ENCODE results near the gene SENP5. TPM values are rescaled to one million over a fixed set of nuclear protein-coding genes. Genes with fewer than 3 reads are reported as not detected.

SENP5 gene
- total and polyA plus RNA-seq, 9 of the 15 experiments (the other 6 are each of a cell fraction or from before 2014, with no cell fraction given): 18.3 to 59.7 (median 35.8) TPM

DNA sequence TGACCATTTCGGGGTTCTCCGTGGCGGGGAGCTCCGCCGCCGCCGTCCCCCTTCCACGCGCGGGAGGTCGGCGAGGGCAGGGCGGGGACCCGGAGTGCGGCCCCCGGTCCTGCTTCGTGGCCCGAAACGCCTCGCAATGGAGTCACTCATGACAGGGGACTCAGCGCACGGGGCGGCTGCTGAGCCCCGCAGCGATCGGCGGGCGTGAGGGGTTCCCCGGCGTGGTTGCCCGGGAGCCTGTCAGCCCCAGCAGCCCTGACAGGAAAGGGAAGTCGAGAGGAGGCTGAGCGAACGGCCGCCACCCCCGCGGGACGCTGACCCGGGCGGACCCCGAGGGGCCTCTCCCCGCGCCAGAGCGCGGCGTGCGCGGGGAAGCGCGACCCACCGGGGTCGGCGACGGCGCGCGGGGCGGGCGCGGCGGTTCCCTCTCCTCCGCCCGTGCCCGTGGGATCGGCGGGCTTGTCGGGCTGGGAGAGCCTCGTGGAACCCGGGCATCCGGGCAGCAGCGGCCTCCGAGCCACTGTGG, 101.5 kb downstream of the SENP5 start (continued):
- TF ChIP-seq, protein P1, sequence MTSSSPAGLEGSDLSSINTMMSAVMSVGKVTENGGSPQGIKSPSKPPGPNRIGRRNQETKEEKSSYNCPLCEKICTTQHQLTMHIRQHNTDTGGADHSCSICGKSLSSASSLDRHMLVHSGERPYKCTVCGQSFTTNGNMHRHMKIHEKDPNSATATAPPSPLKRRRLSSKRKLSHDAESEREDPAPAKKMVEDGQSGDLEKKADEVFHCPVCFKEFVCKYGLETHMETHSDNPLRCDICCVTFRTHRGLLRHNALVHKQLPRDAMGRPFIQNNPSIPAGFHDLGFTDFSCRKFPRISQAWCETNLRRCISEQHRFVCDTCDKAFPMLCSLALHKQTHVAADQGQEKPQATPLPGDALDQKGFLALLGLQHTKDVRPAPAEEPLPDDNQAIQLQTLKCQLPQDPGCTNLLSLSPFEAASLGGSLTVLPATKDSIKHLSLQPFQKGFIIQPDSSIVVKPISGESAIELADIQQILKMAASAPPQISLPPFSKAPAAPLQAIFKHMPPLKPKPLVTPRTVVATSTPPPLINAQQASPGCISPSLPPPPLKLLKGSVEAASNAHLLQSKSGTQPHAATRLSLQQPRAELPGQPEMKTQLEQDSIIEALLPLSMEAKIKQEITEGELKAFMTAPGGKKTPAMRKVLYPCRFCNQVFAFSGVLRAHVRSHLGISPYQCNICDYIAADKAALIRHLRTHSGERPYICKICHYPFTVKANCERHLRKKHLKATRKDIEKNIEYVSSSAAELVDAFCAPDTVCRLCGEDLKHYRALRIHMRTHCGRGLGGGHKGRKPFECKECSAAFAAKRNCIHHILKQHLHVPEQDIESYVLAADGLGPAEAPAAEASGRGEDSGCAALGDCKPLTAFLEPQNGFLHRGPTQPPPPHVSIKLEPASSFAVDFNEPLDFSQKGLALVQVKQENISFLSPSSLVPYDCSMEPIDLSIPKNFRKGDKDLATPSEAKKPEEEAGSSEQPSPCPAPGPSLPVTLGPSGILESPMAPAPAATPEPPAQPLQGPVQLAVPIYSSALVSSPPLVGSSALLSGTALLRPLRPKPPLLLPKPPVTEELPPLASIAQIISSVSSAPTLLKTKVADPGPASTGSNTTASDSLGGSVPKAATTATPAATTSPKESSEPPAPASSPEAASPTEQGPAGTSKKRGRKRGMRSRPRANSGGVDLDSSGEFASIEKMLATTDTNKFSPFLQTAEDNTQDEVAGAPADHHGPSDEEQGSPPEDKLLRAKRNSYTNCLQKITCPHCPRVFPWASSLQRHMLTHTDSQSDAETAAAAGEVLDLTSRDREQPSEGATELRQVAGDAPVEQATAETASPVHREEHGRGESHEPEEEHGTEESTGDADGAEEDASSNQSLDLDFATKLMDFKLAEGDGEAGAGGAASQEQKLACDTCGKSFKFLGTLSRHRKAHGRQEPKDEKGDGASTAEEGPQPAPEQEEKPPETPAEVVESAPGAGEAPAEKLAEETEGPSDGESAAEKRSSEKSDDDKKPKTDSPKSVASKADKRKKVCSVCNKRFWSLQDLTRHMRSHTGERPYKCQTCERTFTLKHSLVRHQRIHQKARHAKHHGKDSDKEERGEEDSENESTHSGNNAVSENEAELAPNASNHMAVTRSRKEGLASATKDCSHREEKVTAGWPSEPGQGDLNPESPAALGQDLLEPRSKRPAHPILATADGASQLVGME (CRISPR knock-in tag; IDR thresholded peaks at IDR 0.05): peak; percentile 91; the same call in 1 of the 2 replicates
- peak; percentile 84 for TF ChIP-seq ZBTB17 (CRISPR knock-in tag; IDR thresholded peaks at IDR 0.05)
- TF ChIP-seq RCOR1 (IDR thresholded peaks at IDR 0.05; ENCODE audit: borderline replicate concordance in 1 of 2, low read depth in 2 of 2, low read length in 2 of 2): no peak
- TF ChIP-seq, protein P2, sequence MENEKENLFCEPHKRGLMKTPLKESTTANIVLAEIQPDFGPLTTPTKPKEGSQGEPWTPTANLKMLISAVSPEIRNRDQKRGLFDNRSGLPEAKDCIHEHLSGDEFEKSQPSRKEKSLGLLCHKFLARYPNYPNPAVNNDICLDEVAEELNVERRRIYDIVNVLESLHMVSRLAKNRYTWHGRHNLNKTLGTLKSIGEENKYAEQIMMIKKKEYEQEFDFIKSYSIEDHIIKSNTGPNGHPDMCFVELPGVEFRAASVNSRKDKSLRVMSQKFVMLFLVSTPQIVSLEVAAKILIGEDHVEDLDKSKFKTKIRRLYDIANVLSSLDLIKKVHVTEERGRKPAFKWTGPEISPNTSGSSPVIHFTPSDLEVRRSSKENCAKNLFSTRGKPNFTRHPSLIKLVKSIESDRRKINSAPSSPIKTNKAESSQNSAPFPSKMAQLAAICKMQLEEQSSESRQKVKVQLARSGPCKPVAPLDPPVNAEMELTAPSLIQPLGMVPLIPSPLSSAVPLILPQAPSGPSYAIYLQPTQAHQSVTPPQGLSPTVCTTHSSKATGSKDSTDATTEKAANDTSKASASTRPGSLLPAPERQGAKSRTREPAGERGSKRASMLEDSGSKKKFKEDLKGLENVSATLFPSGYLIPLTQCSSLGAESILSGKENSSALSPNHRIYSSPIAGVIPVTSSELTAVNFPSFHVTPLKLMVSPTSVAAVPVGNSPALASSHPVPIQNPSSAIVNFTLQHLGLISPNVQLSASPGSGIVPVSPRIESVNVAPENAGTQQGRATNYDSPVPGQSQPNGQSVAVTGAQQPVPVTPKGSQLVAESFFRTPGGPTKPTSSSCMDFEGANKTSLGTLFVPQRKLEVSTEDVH (IDR thresholded peaks at IDR 0.05; ENCODE audit: low read depth, partially characterized antibody): no peak

Measured in K562 (cell line).